Measurements from ENCODE around the gene NOL4L.

- TF ChIP-seq CTCF (IDR thresholded peaks at IDR 0.05), result no peak
- no peak for TF ChIP-seq POLR2AphosphoS2 (conservative IDR thresholded peaks at IDR 0.05; ENCODE audit: low read length)
- no peak for TF ChIP-seq FOSL2 (IDR thresholded peaks at IDR 0.05)
- no peak for TF ChIP-seq FOSL2 (CRISPR knock-in tag; IDR thresholded peaks at IDR 0.05)
- no peak for TF ChIP-seq POLR2A (IDR thresholded peaks at IDR 0.05; ENCODE audit: low read length)
- TF ChIP-seq MAX (IDR thresholded peaks at IDR 0.05), result no peak
- no peak for TF ChIP-seq MAZ (IDR thresholded peaks at IDR 0.05; ENCODE audit: borderline replicate concordance, low read depth, low read length)
- no peak for TF ChIP-seq ZFP36 (IDR thresholded peaks at IDR 0.05; ENCODE audit: borderline replicate concordance, partially characterized antibody)
- no peak for TF ChIP-seq REST (IDR thresholded peaks at IDR 0.05)
- TF ChIP-seq ELK1 (IDR thresholded peaks at IDR 0.05; ENCODE audit: low read depth, low read length), result no peak
These were observed 126.3 kb downstream of the NOL4L start for GRCh38 chr20:32458837-32459220.
